K562 (cell line): ENCODE data around the gene DPP4. TPM values are rescaled to one million over a fixed set of nuclear protein-coding genes. Genes with fewer than 3 reads are reported as not detected.

Source experiments
- ATAC-seq: fragments of 200-7000 bp; cut with Tn5 transposase; 3 replicates; pipeline ENCODE4 v1.9.1; 2020; ENCODE audit warnings: moderate library complexity
- BruUV-seq: library from RNA; stranded (reverse); fragments of 400-500 nt; replicated peaks from 2 replicates; lab custom pipeline; 2021; lab: Mats Ljungman, UMichigan
- CTCF ChIA-PET: fragments of 300-600 bp; formaldehyde crosslinking; extraction: SDS; loops from one replicate; lab custom pipeline; 2021; ENCODE audit warnings: low intra/inter-chr PET ratio; lab: Yijun Ruan, JAX
- POLR2A ChIA-PET: fragments of 300-600, 350-650 bp; sonication (Branson Sonifier 250); formaldehyde crosslinking; extraction: SDS; loops from one replicate; lab custom pipeline; 2021; ENCODE audit warnings: antibody characterized with exemption, inconsistent platforms; lab: Yijun Ruan, JAX
- DNase-seq, 4 experiments: peaks; one replicate each; pipeline versions ENCODE4 v3.0.0 to v3.0.0-alpha.2; 2011 to 2018; ENCODE audit warnings: low spot score in 3 of 4, mixed read lengths in 3 of 4; ENCODE audit errors: extremely low read depth in 1 of 4
- FAIRE-seq: peaks from 2 replicates; lab custom pipeline; 2011; peaks lifted over from hg19 to GRCh38; lab: Jason Lieb, UNC
- H2AFZ ChIP-seq: 2 replicates; pipeline ENCODE4 v1.6.0; 2011; ENCODE audit warnings: low read depth, low read length, control low read depth, inconsistent platforms
- H3K27ac ChIP-seq: fragments of 200-600 bp; 3 replicates; pipeline ENCODE4 v1.8.0; 2011; ENCODE audit warnings: low read depth, mild to moderate bottlenecking, control low read depth, inconsistent platforms, low read length, moderate library complexity, mixed read lengths; ENCODE audit errors: extremely low read depth
- H3K27me3 ChIP-seq, 2 experiments: fragments of 300-600 bp in 1 of 2; 2 replicates in 1 of 2; 3 replicates in 1 of 2; pipeline versions ENCODE4 v1.6.0 to v1.8.0; 2011; ENCODE audit warnings: inconsistent platforms in 2 of 2, low read length in 2 of 2, mild to moderate bottlenecking in 1 of 2, mixed read lengths in 1 of 2, moderate library complexity in 1 of 2; ENCODE audit not compliant: control insufficient read depth in 2 of 2, insufficient read depth in 2 of 2
- H3K36me3 ChIP-seq: fragments of 300-600 bp; 3 replicates; pipeline ENCODE4 v1.8.0; 2011; ENCODE audit warnings: mild to moderate bottlenecking, low read length, inconsistent platforms; ENCODE audit not compliant: control insufficient read depth, insufficient read depth
- H3K4me1 ChIP-seq, 2 experiments: fragments of 200-600 bp in 1 of 2; replicated peaks in 1 of 2; 2 replicates in 1 of 2; 3 replicates in 1 of 2; pipeline versions ENCODE4 v1.5.1 to v1.8.0; 2011; ENCODE audit warnings: inconsistent platforms in 2 of 2, low read length in 2 of 2, mild to moderate bottlenecking in 1 of 2, mixed read lengths in 1 of 2, moderate library complexity in 1 of 2; ENCODE audit not compliant: control insufficient read depth in 2 of 2, insufficient read depth in 2 of 2
- H3K4me2 ChIP-seq: 2 replicates; pipeline ENCODE4 v1.6.1; 2011; ENCODE audit warnings: low read length, control low read depth, inconsistent platforms, mixed read lengths; ENCODE audit not compliant: insufficient read depth
- H3K4me3 ChIP-seq: fragments of 200-600 bp; sonication (generic), shearing (Covaris generic); 2 replicates; pipeline ENCODE4 v1.5.1; 2016; ENCODE audit warnings: control low read depth, inconsistent platforms
- H3K79me2 ChIP-seq: fragments of 200-600 bp; 3 replicates; pipeline ENCODE4 v1.8.0; 2011; ENCODE audit warnings: low read length, inconsistent platforms; ENCODE audit not compliant: control insufficient read depth, insufficient read depth
- H3K9ac ChIP-seq, 2 experiments: 2 replicates each; pipeline versions ENCODE4 v1.6.0 to v1.6.1; 2011; ENCODE audit warnings: low read depth in 2 of 2, low read length in 2 of 2, control low read depth in 1 of 2, inconsistent platforms in 1 of 2, mild to moderate bottlenecking in 1 of 2, mixed read lengths in 1 of 2; ENCODE audit not compliant: insufficient read depth in 1 of 2
- H3K9me1 ChIP-seq: one replicate; pipeline ENCODE4 v1.6.0; 2011; ENCODE audit warnings: inconsistent platforms, mild to moderate bottlenecking, low read length, moderate library complexity; ENCODE audit not compliant: control insufficient read depth, insufficient read depth
- H3K9me3 ChIP-seq: replicated peaks from 2 replicates; pipeline ENCODE4 v1.5.1; 2011; ENCODE audit warnings: low read depth, low read length, inconsistent platforms; ENCODE audit not compliant: control insufficient read depth, insufficient read depth
- H4K20me1 ChIP-seq: replicated peaks from 2 replicates; pipeline ENCODE4 v1.6.1; 2011; ENCODE audit warnings: low read length, inconsistent platforms, mixed read lengths; ENCODE audit not compliant: control insufficient read depth, insufficient read depth
- ASH1L ChIP-seq: fragments of 450-650 bp; IDR thresholded peaks from 2 replicates; pipeline ENCODE4 v1.6.1; 2018; ENCODE audit warnings: borderline replicate concordance, mild to moderate bottlenecking, low read depth; ENCODE audit not compliant: partially characterized antibody
- GTF2E2 ChIP-seq: fragments of 200-800 bp; sonication (Bioruptor generic); IDR thresholded peaks from 2 replicates; pipeline ENCODE4 v1.6.1; 2016; ENCODE audit warnings: missing genetic modification characterization, missing compliant biosample characterization
- HEY1 ChIP-seq: fragments of 250-450 bp; sonication (Bioruptor Pico); IDR thresholded peaks from 2 replicates; pipeline ENCODE4 v1.5.0; 2020; ENCODE audit warnings: mild to moderate bottlenecking, moderate library complexity, borderline replicate concordance
- HMG20A ChIP-seq: fragments of 450-650 bp; formaldehyde crosslinking; conservative IDR thresholded peaks from 2 replicates; pipeline ENCODE4 v1.4.0; 2020; ENCODE audit warnings: mild to moderate bottlenecking, mixed read lengths
- RB1 ChIP-seq: fragments of 450-650 bp; IDR thresholded peaks from 2 replicates; pipeline ENCODE4 v1.6.1; 2017; ENCODE audit warnings: low read depth, mild to moderate bottlenecking
- RBM17 ChIP-seq: fragments of 200-400 bp; formaldehyde crosslinking; IDR thresholded peaks from 2 replicates; pipeline ENCODE4 v1.6.1; 2017; ENCODE audit warnings: low read depth, mild to moderate bottlenecking, low read length, borderline replicate concordance
- RFX7 ChIP-seq: fragments of 250-450 bp; sonication (Bioruptor Pico); IDR thresholded peaks from 2 replicates; pipeline ENCODE4 v1.5.1; 2021; ENCODE audit warnings: mild to moderate bottlenecking
- SLC30A9 ChIP-seq: fragments of 250-450 bp; sonication (Bioruptor Pico); IDR thresholded peaks from 2 replicates; pipeline ENCODE4 v1.8.0; 2022; ENCODE audit warnings: mild to moderate bottlenecking, moderate library complexity
- SMARCE1 ChIP-seq: fragments of 450-650 bp; IDR thresholded peaks from 2 replicates; pipeline ENCODE4 v1.7.1; 2016; ENCODE audit warnings: mild to moderate bottlenecking
- ZBTB26 ChIP-seq: fragments of 450-650 bp; formaldehyde crosslinking; IDR thresholded peaks from 2 replicates; pipeline ENCODE4 v1.4.0; 2022; ENCODE audit warnings: missing genetic modification characterization
- WGBS: fragments of 100-300 bp; shearing (Covaris generic); methylation state at CpG from one replicate; pipeline ENCODE4 v1.1.6; 2016; ENCODE audit warnings: low coverage, mixed read lengths; ENCODE audit not compliant: insufficient coverage; ENCODE audit errors: missing lambda C conversion rate; 5-methylcytosine and 5-hydroxymethylcytosine counted together
- in situ Hi-C: fragments of 300-500 bp; cut with MboI; formaldehyde crosslinking; loops from 4 replicates; pipeline ENCODE4 v1.15.0; 2018; ENCODE audit warnings: inconsistent platforms, mixed read lengths
- intact Hi-C: fragments of 100-400 bp; cut with micrococcal nuclease; formaldehyde crosslinking; loops from 2 replicates; pipeline ENCODE4 v1.14.2; 2022
- polyA plus RNA-seq, 8 experiments: library from polyadenylated mRNA; depleted of rRNA in 4 of 8; stranded (reverse) in 5 of 8; unstranded in 3 of 8; fragments of >200 nt; fragmentation: Nextera tagmentation in 2 of 8; fragmentation: Illumina TruSeq in 1 of 8; extraction: Ambion mirVana in 2 of 8; extraction: Trizol in 1 of 8; gene quantifications; 2 replicates each; pipeline versions ENCODE4 v1.2.1 to v1.2.3, GENCODE V29; 2011 to 2014; ENCODE audit warnings: inconsistent platforms in 1 of 8, missing spikeins in 1 of 8
- total RNA-seq, 7 experiments: library from RNA; depleted of rRNA in 6 of 7; stranded (reverse); fragments of >200 nt in 6 of 7; fragmentation: Illumina TruSeq in 2 of 7; extraction: Trizol in 2 of 7; gene quantifications; 2 replicates each; pipeline versions ENCODE4 v1.2.1 to v1.2.3, GENCODE V29; 2011 to 2021; ENCODE audit warnings: low replicate concordance in 1 of 7
- TF ChIP-seq, protein P1 (sequence below): fragments of 250-450 bp; sonication (Bioruptor Pico); IDR thresholded peaks from 2 replicates; pipeline ENCODE4 v1.9.0; 2021; ENCODE audit warnings: mild to moderate bottlenecking, inconsistent platforms
- TF ChIP-seq, protein P2 (sequence below): IDR thresholded peaks from 2 replicates; pipeline ENCODE4 v1.6.1; 2012; ENCODE audit warnings: low read depth, low read length, improper control_type of control experiment, borderline replicate concordance

The DPP4 gene
- total and polyA plus RNA-seq, 9 of the 15 experiments (the other 6 are each of a cell fraction or from before 2014, with no cell fraction given), result 0.11 TPM; not detected in 8

GRCh38 chr2:161983866-161984265 lies 90.1 kb downstream of the DPP4 start:
- Histone ChIP-seq H3K9ac (no peak overlapping the region), H3K27ac (no peak overlapping the region), H3K36me3 (no peaks in the 10 kb centered on the region), H4K20me1 (no peaks in the 10 kb centered on the region), H3K79me2 (no peaks in the 10 kb centered on the region), H3K9me1 (no peaks in the 10 kb centered on the region), H2AFZ (no peak overlapping the region), H3K4me1 (no peaks in the 10 kb centered on the region), H3K4me3 (no peak overlapping the region), H3K4me2 (no peak overlapping the region), H3K9me3 (no peaks in the 10 kb centered on the region; the same call in 1 of the 2 replicates), H3K27me3 (no peaks in the 10 kb centered on the region)
- ChIA-PET CTCF (no interaction called here), POLR2A (no interaction called here)
- peak; percentile 19 for FAIRE-seq
- BruUV-seq, result no TSS peak
- TF ChIP-seq ASH1L (no peak), RB1 (no peak)
- intact Hi-C loops (no loop called here), in situ Hi-C loops (no loop called here)
- WGBS, result 0% methylated on average over 1 of the region's 1 CpG
- no peak for ATAC-seq
- no peak for DNase-seq

GRCh38 chr2:161983331-161983651 lies 90.7 kb downstream of the DPP4 start:
- Histone ChIP-seq H4K20me1 (no peaks in the 10 kb centered on the region), H3K4me1 (no peaks in the 10 kb centered on the region), H3K9me3 (no peaks in the 10 kb centered on the region; the same call in 1 of the 2 replicates), H3K4me3 (no peak overlapping the region), H3K9me1 (no peaks in the 10 kb centered on the region), H3K36me3 (no peaks in the 10 kb centered on the region), H3K9ac (no peak overlapping the region), H2AFZ (no peak overlapping the region), H3K27ac (no peak overlapping the region), H3K4me2 (no peak overlapping the region), H3K27me3 (no peaks in the 10 kb centered on the region), H3K79me2 (no peaks in the 10 kb centered on the region)
- intact Hi-C loops (no loop called here), in situ Hi-C loops (no loop called here)
- DNase-seq (no peak), ATAC-seq (no peak), FAIRE-seq (no peak)
- no TSS peak for BruUV-seq
- 0% methylated on average over 1 of the region's 1 CpG for WGBS
- POLR2A ChIA-PET, result no interaction called here
- CTCF ChIA-PET, result no interaction called here
- TF ChIP-seq HEY1 (CRISPR knock-in tag), result no peak
- no peak for TF ChIP-seq GTF2E2 (tag)
- TF ChIP-seq, protein P1, sequence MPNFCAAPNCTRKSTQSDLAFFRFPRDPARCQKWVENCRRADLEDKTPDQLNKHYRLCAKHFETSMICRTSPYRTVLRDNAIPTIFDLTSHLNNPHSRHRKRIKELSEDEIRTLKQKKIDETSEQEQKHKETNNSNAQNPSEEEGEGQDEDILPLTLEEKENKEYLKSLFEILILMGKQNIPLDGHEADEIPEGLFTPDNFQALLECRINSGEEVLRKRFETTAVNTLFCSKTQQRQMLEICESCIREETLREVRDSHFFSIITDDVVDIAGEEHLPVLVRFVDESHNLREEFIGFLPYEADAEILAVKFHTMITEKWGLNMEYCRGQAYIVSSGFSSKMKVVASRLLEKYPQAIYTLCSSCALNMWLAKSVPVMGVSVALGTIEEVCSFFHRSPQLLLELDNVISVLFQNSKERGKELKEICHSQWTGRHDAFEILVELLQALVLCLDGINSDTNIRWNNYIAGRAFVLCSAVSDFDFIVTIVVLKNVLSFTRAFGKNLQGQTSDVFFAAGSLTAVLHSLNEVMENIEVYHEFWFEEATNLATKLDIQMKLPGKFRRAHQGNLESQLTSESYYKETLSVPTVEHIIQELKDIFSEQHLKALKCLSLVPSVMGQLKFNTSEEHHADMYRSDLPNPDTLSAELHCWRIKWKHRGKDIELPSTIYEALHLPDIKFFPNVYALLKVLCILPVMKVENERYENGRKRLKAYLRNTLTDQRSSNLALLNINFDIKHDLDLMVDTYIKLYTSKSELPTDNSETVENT, result no peak
- no peak for TF ChIP-seq SLC30A9
- no peak for TF ChIP-seq ZBTB26 (CRISPR knock-in tag)
- TF ChIP-seq, protein P2, sequence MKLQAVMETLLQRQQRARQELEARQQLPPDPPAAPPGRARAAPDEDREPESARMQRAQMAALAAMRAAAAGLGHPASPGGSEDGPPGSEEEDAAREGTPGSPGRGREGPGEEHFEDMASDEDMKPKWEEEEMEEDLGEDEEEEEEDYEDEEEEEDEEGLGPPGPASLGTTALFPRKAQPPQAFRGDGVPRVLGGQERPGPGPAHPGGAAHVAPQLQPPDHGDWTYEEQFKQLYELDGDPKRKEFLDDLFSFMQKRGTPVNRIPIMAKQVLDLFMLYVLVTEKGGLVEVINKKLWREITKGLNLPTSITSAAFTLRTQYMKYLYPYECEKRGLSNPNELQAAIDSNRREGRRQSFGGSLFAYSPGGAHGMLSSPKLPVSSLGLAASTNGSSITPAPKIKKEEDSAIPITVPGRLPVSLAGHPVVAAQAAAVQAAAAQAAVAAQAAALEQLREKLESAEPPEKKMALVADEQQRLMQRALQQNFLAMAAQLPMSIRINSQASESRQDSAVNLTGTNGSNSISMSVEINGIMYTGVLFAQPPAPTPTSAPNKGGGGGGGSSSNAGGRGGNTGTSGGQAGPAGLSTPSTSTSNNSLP, result no peak
- no peak for TF ChIP-seq RBM17
- TF ChIP-seq HMG20A (CRISPR knock-in tag), result no peak
- no peak for TF ChIP-seq SMARCE1
- no peak for TF ChIP-seq RFX7 (CRISPR knock-in tag)
